Limb (tissue), 2 donors: ENCODE measurements around the gene USP19.

Experiments used
- DNase-seq, 2 donors: peaks; one replicate each; pipeline ENCODE4 v3.0.0-alpha.2; 2016; ENCODE audit errors: extremely low spot score in 2 of 2

USP19 gene

GRCh38 chr3:49133226-49133951 is 12.8 kb upstream of the USP19 start:
- DNase-seq: peak; percentile 91 to 92

- DNase-seq: peak; percentile 73 to 84
Measured at GRCh38 chr3:49132437-49133225, 12.0 kb upstream of the USP19 start, which contains the start of gene LAMB2. Gene LAMB2 (minus strand): TSS chr3:49133050. CDS start chr3:49132867, 183 bp downstream.

- DNase-seq: no peak
Measured at GRCh38 chr3:49132073-49132436, 11.4 kb upstream of the USP19 start.

GRCh38 chr3:49131576-49131975 is 11.0 kb upstream of the USP19 start:
- DNase-seq: no peak

GRCh38 chr3:49131040-49131439 is 10.4 kb upstream of the USP19 start:
- DNase-seq: no peak

GRCh38 chr3:49124991-49125670 is 4.5 kb upstream of the USP19 start:
- DNase-seq: no peak

- no peak for DNase-seq
Measured at GRCh38 chr3:49124203-49124602, 3.6 kb upstream of the USP19 start.

GRCh38 chr3:49123687-49124086 is 3.1 kb upstream of the USP19 start:
- no peak for DNase-seq

GRCh38 chr3:49122886-49123545 is 2.4 kb upstream of the USP19 start:
- no peak for DNase-seq

GRCh38 chr3:49122451-49122850 is 1.8 kb upstream of the USP19 start:
- no peak for DNase-seq

- DNase-seq: no peak
Measured at GRCh38 chr3:49122022-49122421, 1.4 kb upstream of the USP19 start.

GRCh38 chr3:49121132-49121736 is 611 bp upstream of the USP19 start:
- DNase-seq: no peak

GRCh38 chr3:49120096-49120437 is 556 bp downstream of the USP19 start:
- no peak for DNase-seq

GRCh38 chr3:49119439-49119838 is 1.2 kb downstream of the USP19 start:
- DNase-seq: no peak

- no peak for DNase-seq
Measured at GRCh38 chr3:49119036-49119435, 1.6 kb downstream of the USP19 start.

- no peak for DNase-seq
Measured at GRCh38 chr3:49112262-49112661, 8.4 kb downstream of the USP19 start.

- DNase-seq: no peak
Measured at GRCh38 chr3:49111347-49111746, 9.3 kb downstream of the USP19 start.

- no peak for DNase-seq
Measured at GRCh38 chr3:49110780-49111179, 9.8 kb downstream of the USP19 start.

GRCh38 chr3:49108346-49108745 is 12.3 kb downstream of the USP19 start:
- no peak for DNase-seq

GRCh38 chr3:49104427-49105291 is 16.0 kb downstream of the USP19 start, which contains the start of gene QARS1:
Gene QARS1 (minus strand): TSS chr3:49104757. CDS start chr3:49104733, 24 bp downstream.
- peak; percentile 95 for DNase-seq
